Peyer's patch (tissue), 4 donors: ENCODE results near the gene NOL4L. TPM values are rescaled to one million over a fixed set of nuclear protein-coding genes. Genes with fewer than 3 reads are reported as not detected.

ENCODE experiments used
- DNase-seq, 3 donors: peaks; one replicate each; pipeline ENCODE4 v3.0.0-alpha.2; 2017 to 2019
- H3K27ac ChIP-seq, 4 donors: fragments of 200-600 bp; sonication (generic); one replicate each; pipeline ENCODE4 v1.5.1; 2016 to 2019
- H3K27me3 ChIP-seq, 2 donors: fragments of 200-600 bp; sonication (generic); one replicate each; pipeline ENCODE4 v1.5.1; 2019
- H3K36me3 ChIP-seq, 3 donors: fragments of 200-600 bp; sonication (generic); one replicate each; pipeline ENCODE4 v1.5.1; 2016 to 2019
- H3K4me1 ChIP-seq, 4 donors: fragments of 200-600 bp; sonication (generic); one replicate each; pipeline ENCODE4 v1.5.1; 2016 to 2019
- H3K4me3 ChIP-seq, 4 donors: fragments of 200-600 bp; sonication (generic); 1 replicate in 3 of 4; 2 replicates in 1 of 4; pipeline ENCODE4 v1.5.1; 2016 to 2019; ENCODE audit warnings: mild to moderate bottlenecking in 1 of 4
- H3K9me3 ChIP-seq, 4 donors: fragments of 200-600 bp; sonication (generic); one replicate each; pipeline ENCODE4 v1.5.1; 2016 to 2019; ENCODE audit warnings: mild to moderate bottlenecking in 1 of 4
- POLR2A ChIP-seq, 2 donors: fragments of 450-650 bp; IDR thresholded peaks; one replicate each; pipeline ENCODE4 v1.5.1; 2017; ENCODE audit warnings: antibody characterized with exemption in 2 of 2, mild to moderate bottlenecking in 2 of 2, moderate library complexity in 2 of 2
- total RNA-seq, 4 donors: library from RNA; depleted of rRNA; stranded (reverse); fragments of >200 nt; gene quantifications; one replicate each; pipeline ENCODE4 v1.1.0, GENCODE V29; 2016
- TF ChIP-seq, protein P1 (sequence below), 6 experiments: fragments of 450-650 bp in 4 of 6; fragments of 200-600 bp in 2 of 6; sonication (generic) in 1 of 6; IDR thresholded peaks; one replicate each; pipeline ENCODE4 v1.5.1; 2017 to 2019; ENCODE audit warnings: antibody characterized with exemption in 6 of 6, mild to moderate bottlenecking in 3 of 6, moderate library complexity in 1 of 6

NOL4L gene
- total RNA-seq, 4 donors from 2014 or later = 44.6 to 134 (median 109) TPM

DNA sequence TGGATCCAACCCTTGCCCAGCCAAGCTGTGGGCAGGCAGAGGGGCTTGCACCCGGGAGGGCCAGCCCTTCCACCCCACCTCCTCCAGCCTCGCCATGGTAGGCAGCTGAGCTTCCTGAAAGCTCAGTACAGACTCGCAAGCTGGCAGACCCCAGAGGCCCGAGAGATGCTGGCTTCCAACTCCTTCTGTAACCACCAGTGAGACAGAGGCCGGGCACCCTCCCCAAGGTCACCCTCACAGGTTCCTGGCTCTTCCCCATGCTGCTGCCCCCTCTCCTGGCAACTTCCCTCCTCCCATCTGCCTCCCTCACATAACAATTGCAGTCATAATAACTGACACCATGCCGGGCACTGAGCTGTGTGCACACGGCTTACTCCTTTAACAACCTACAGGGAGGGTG, 26.2 kb upstream of the NOL4L start:
- H3K4me1 ChIP-seq = no peaks in the 10 kb centered on the region
- H3K4me3 ChIP-seq = no peak overlapping the region
- H3K36me3 ChIP-seq = no peaks in the 10 kb centered on the region
- TF ChIP-seq, protein P1, sequence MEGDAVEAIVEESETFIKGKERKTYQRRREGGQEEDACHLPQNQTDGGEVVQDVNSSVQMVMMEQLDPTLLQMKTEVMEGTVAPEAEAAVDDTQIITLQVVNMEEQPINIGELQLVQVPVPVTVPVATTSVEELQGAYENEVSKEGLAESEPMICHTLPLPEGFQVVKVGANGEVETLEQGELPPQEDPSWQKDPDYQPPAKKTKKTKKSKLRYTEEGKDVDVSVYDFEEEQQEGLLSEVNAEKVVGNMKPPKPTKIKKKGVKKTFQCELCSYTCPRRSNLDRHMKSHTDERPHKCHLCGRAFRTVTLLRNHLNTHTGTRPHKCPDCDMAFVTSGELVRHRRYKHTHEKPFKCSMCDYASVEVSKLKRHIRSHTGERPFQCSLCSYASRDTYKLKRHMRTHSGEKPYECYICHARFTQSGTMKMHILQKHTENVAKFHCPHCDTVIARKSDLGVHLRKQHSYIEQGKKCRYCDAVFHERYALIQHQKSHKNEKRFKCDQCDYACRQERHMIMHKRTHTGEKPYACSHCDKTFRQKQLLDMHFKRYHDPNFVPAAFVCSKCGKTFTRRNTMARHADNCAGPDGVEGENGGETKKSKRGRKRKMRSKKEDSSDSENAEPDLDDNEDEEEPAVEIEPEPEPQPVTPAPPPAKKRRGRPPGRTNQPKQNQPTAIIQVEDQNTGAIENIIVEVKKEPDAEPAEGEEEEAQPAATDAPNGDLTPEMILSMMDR (IDR thresholded peaks at IDR 0.05) = no peak
- TF ChIP-seq POLR2A (IDR thresholded peaks at IDR 0.05) = no peak
- no peak overlapping the region for H3K27ac ChIP-seq
- no peaks in the 10 kb centered on the region for H3K9me3 ChIP-seq
- no peak for DNase-seq
- no peaks in the 10 kb centered on the region for H3K27me3 ChIP-seq

GRCh38 chr20:32610472-32611218, 25.5 kb upstream of the NOL4L start:
- H3K36me3 ChIP-seq = no peaks in the 10 kb centered on the region
- H3K4me1 ChIP-seq = no peaks in the 10 kb centered on the region
- DNase-seq = no peak
- H3K9me3 ChIP-seq = no peaks in the 10 kb centered on the region
- no peak overlapping the region for H3K4me3 ChIP-seq
- no peak overlapping the region for H3K27ac ChIP-seq
- TF ChIP-seq POLR2A (IDR thresholded peaks at IDR 0.05) = no peak
- H3K27me3 ChIP-seq = no peaks in the 10 kb centered on the region

DNA sequence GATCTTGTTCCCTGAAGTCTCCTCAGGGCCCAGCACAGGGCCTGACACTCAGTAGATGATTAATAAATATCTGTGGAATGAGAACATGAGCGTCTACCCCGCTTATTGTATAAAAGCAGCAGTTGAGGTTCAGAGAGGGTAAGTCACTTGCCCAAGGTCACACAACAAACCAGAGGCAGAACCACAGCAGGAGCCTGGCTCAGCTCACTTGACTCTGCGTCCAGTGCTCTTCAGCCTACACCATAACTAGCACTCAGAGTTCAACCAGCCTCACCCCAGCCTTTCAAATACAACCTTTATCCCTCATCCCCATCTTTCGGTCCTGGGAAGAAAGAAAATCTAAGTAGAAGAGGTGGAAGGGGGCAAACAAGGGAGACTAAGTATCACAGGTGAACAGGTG, 24.9 kb upstream of the NOL4L start:
- H3K4me1 ChIP-seq = no peaks in the 10 kb centered on the region
- H3K27ac ChIP-seq = no peak overlapping the region
- H3K27me3 ChIP-seq = no peaks in the 10 kb centered on the region
- TF ChIP-seq POLR2A (IDR thresholded peaks at IDR 0.05) = no peak
- TF ChIP-seq, protein P1 (IDR thresholded peaks at IDR 0.05) = no peak
- H3K36me3 ChIP-seq = no peaks in the 10 kb centered on the region
- no peak for DNase-seq
- no peaks in the 10 kb centered on the region for H3K9me3 ChIP-seq
- H3K4me3 ChIP-seq = no peak overlapping the region

DNA sequence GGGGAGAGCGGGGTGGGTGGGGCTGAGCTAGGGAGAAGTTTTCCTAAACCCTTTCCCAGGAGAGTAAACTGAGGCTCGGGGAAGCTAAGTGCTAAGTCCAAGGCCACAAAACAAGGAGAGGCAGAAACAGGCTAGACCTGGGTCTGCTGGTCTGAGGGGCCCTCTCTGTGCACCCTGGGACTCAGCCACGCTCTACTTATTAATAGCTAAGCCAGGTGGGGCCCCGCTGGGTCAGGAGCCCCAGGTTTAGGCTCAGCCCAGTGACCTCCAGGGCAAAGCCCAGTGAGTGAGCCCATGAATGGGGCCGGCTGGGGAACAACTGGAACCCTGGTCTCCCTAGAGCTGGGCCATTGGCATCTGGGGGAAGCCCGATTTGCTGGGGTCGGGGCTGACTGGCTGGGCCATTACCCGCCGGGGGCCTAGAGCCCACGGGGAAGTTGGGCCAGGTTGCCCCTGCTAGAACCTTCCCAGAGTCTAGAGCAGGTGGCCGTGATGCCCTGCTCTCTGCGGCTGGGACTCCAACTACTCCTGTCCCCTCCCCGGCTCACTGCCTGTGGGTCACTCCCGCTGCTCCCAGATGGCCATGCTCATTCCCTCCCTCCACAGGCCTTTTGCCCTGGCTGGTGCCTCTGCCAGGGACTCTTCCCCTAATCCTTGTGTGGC, 24.1 kb upstream of the NOL4L start:
- no peaks in the 10 kb centered on the region for H3K4me1 ChIP-seq
- no peaks in the 10 kb centered on the region for H3K27me3 ChIP-seq
- no peaks in the 10 kb centered on the region for H3K36me3 ChIP-seq
- TF ChIP-seq, protein P1 (IDR thresholded peaks at IDR 0.05) = no peak
- no peak for TF ChIP-seq POLR2A (IDR thresholded peaks at IDR 0.05)
- no peak overlapping the region for H3K27ac ChIP-seq
- H3K9me3 ChIP-seq = no peaks in the 10 kb centered on the region
- no peak overlapping the region for H3K4me3 ChIP-seq
- DNase-seq = no peak

DNA sequence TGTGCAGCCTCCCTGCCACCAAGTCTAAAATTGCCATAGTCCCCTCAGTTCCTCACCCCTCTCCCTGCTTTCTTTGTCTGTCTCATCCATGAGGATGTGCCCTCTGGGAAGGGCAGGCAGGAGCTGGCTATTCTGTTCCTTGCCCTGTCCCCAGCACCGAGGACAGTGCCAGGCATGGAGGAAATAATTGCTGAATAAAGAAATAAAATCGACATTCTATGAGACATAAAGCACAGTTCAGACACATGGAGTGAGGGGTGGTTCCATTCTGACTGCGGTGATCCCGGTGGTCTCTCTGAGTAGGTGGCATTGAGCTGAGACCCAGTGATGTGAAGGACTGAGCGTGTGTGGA, 23.5 kb upstream of the NOL4L start:
- H3K27me3 ChIP-seq = no peaks in the 10 kb centered on the region
- no peaks in the 10 kb centered on the region for H3K9me3 ChIP-seq
- no peak overlapping the region for H3K4me3 ChIP-seq
- H3K36me3 ChIP-seq = no peaks in the 10 kb centered on the region
- H3K27ac ChIP-seq = no peak overlapping the region
- TF ChIP-seq POLR2A (IDR thresholded peaks at IDR 0.05) = no peak
- TF ChIP-seq, protein P1 (IDR thresholded peaks at IDR 0.05) = no peak
- no peaks in the 10 kb centered on the region for H3K4me1 ChIP-seq
- DNase-seq = no peak
